ENCODE measurements around the gene PFDN5. TPM values are rescaled to one million over a fixed set of nuclear protein-coding genes. Genes with fewer than 3 reads are reported as not detected.

Gene PFDN5
- total RNA-seq, result 100 to 1,000 TPM; 292 to 307 TPM

GRCh38 chr12:53295070-53295890, at the start of gene PFDN5:
PFDN5 (plus strand) TSS chr12:53295542; CDS start chr12:53295568, 26 bp downstream.
- Mint-ChIP-seq H3K9me3 (ENCODE audit: insufficient read depth) (no peaks in the 10 kb centered on the region), H3K4me1 (ENCODE audit: low read depth) (peaks cover 40% of the 10 kb centered on the region), H3K27me3 (ENCODE audit: low read depth) (no peaks in the 10 kb centered on the region), H3K36me3 (ENCODE audit: low read depth) (peaks cover 75% of the 10 kb centered on the region), H3K27ac (peak within 1 kb of the TSS; percentile 92), H3K4me3 (peak within 1 kb of the TSS; percentile 97)
- ChIA-PET CTCF (interaction anchor here (0.7 to 13.8 kb wide), 8 partner anchors 26 to 230 kb away, joined by 3 to 204 read pairs (median 10); partner anchors contain the start of genes AAAS, ESPL1 and ITGB7), POLR2A (interaction anchor here (0.6 to 2.6 kb wide), 17 partner anchors 9 to 621 kb away, joined by 3 to 24 read pairs (median 3); partner anchors contain the start of genes AAAS, ESPL1 and TARBP2)
- ATAC-seq (peak; percentile 88), DNase-seq (peak; percentile 93)

GRCh38 chr12:53251477-53252348, 43.6 kb upstream of the PFDN5 start:
- Mint-ChIP-seq H3K27me3 (ENCODE audit: low read depth) (peaks cover 3% of the 10 kb centered on the region), H3K4me1 (ENCODE audit: low read depth) (peaks cover 54% of the 10 kb centered on the region), H3K4me3 (peak overlapping the region; percentile 99), H3K36me3 (ENCODE audit: low read depth) (peaks cover 26% of the 10 kb centered on the region), H3K27ac (peak overlapping the region; percentile 94), H3K9me3 (ENCODE audit: insufficient read depth) (no peaks in the 10 kb centered on the region)
- ATAC-seq (peak; percentile 87), DNase-seq (peak; percentile 74)
- ChIA-PET CTCF (interaction anchor here (0.6 to 8.7 kb wide), 20 partner anchors 8 to 206 kb away, joined by 3 to 188 read pairs (median 5); partner anchors contain the start of genes AAAS, ESPL1 and ITGB7), POLR2A (interaction anchor here (0.7 to 2.9 kb wide), 9 partner anchors 16 to 51 kb away, joined by 3 to 18 read pairs (median 4); partner anchors contain the start of gene ESPL1)

- no peaks in the 10 kb centered on the region for H3K27me3 Mint-ChIP-seq (ENCODE audit: low read depth)
- no peaks in the 10 kb centered on the region for H3K9me3 Mint-ChIP-seq (ENCODE audit: insufficient read depth)
- peak overlapping the region; percentile 99 for H3K4me3 Mint-ChIP-seq
- peaks cover 26% of the 10 kb centered on the region for H3K36me3 Mint-ChIP-seq (ENCODE audit: low read depth)
- H3K27ac Mint-ChIP-seq, result peak overlapping the region; percentile 94
- ATAC-seq, result peak; percentile 4
- H3K4me1 Mint-ChIP-seq (ENCODE audit: low read depth), result peaks cover 52% of the 10 kb centered on the region
- no peak for DNase-seq
- ChIA-PET POLR2A (interaction anchor here (0.7 to 2.9 kb wide), 6 partner anchors 15 to 51 kb away, joined by 3 to 18 read pairs (median 4); partner anchors contain the start of genes ESPL1 and PFDN5), CTCF (interaction anchor here (0.7 to 8.7 kb wide), 8 partner anchors 9 to 94 kb away, joined by 3 to 188 read pairs (median 7); partner anchors contain the start of genes AAAS, CSAD, ESPL1 and ITGB7)
Measured at GRCh38 chr12:53252349-53252916, 42.9 kb upstream of the PFDN5 start.

GRCh38 chr12:53253298-53253697, 42.0 kb upstream of the PFDN5 start:
- DNase-seq, result no peak
- Mint-ChIP-seq H3K4me3 (peak overlapping the region; percentile 99), H3K27me3 (ENCODE audit: low read depth) (no peaks in the 10 kb centered on the region), H3K27ac (peak overlapping the region; percentile 94), H3K9me3 (ENCODE audit: insufficient read depth) (no peaks in the 10 kb centered on the region), H3K4me1 (ENCODE audit: low read depth) (peaks cover 55% of the 10 kb centered on the region), H3K36me3 (ENCODE audit: low read depth) (peaks cover 28% of the 10 kb centered on the region)
- POLR2A ChIA-PET, result interaction anchor here (0.7 to 2.9 kb wide), 4 partner anchors 14 to 42 kb away, joined by 3 to 18 read pairs (median 4); partner anchors contain the start of genes ESPL1 and PFDN5
- ATAC-seq, result no peak
- CTCF ChIA-PET, result interaction anchor here (1.3 to 8.7 kb wide), 6 partner anchors 14 to 94 kb away, joined by 3 to 188 read pairs (median 8); partner anchors contain the start of genes AAAS, CSAD, ESPL1 and ITGB7

GRCh38 chr12:53254816-53255545, 40.4 kb upstream of the PFDN5 start:
- Mint-ChIP-seq H3K9me3 (ENCODE audit: insufficient read depth) (no peaks in the 10 kb centered on the region), H3K27me3 (ENCODE audit: low read depth) (no peaks in the 10 kb centered on the region), H3K4me3 (no peak overlapping the region), H3K36me3 (ENCODE audit: low read depth) (peaks cover 28% of the 10 kb centered on the region), H3K27ac (peak overlapping the region; percentile 72), H3K4me1 (ENCODE audit: low read depth) (peaks cover 64% of the 10 kb centered on the region)
- DNase-seq (no peak), ATAC-seq (no peak)
- ChIA-PET CTCF (interaction anchor here (0.9 to 8.7 kb wide), 6 partner anchors 12 to 90 kb away, joined by 3 to 188 read pairs (median 4); partner anchors contain the start of genes ESPL1 and ITGB7), POLR2A (interaction anchor here (2.9 kb wide), 1 partner anchor 13 kb away, joined by 18 read pairs; the partner anchor contains the start of gene ESPL1)

GRCh38 chr12:53255996-53256395, 39.3 kb upstream of the PFDN5 start:
- POLR2A ChIA-PET, result interaction anchor here (1.2 kb wide), 2 partner anchors 21 to 75 kb away, joined by 3 read pairs; partner anchors contain the start of gene CSAD
- no peaks in the 10 kb centered on the region for H3K27me3 Mint-ChIP-seq (ENCODE audit: low read depth)
- ATAC-seq (no peak), DNase-seq (no peak)
- no peaks in the 10 kb centered on the region for H3K9me3 Mint-ChIP-seq (ENCODE audit: insufficient read depth)
- H3K36me3 Mint-ChIP-seq (ENCODE audit: low read depth), result peaks cover 28% of the 10 kb centered on the region
- H3K27ac Mint-ChIP-seq, result peak overlapping the region; percentile 72
- CTCF ChIA-PET, result interaction anchor here (1.2 to 8.7 kb wide), 3 partner anchors 11 to 75 kb away, joined by 3 to 188 read pairs (median 69); partner anchors contain the start of genes CSAD, ESPL1, ITGB7 and ZNF740
- H3K4me3 Mint-ChIP-seq, result no peak overlapping the region
- peaks cover 60% of the 10 kb centered on the region for H3K4me1 Mint-ChIP-seq (ENCODE audit: low read depth)

GRCh38 chr12:53258541-53259539, 36.5 kb upstream of the PFDN5 start:
- Mint-ChIP-seq H3K27ac (no peak overlapping the region), H3K9me3 (ENCODE audit: insufficient read depth) (no peaks in the 10 kb centered on the region), H3K4me1 (ENCODE audit: low read depth) (peaks cover 40% of the 10 kb centered on the region), H3K36me3 (ENCODE audit: low read depth) (peaks cover 11% of the 10 kb centered on the region), H3K4me3 (no peak overlapping the region), H3K27me3 (ENCODE audit: low read depth) (no peaks in the 10 kb centered on the region)
- CTCF ChIA-PET, result interaction anchor here (0.8 to 8.7 kb wide), 4 partner anchors 9 to 193 kb away, joined by 3 to 188 read pairs (median 6); partner anchors contain the start of genes ESPL1 and ITGB7
- ATAC-seq (no peak), DNase-seq (no peak)
- POLR2A ChIA-PET, result interaction anchor here (0.6 kb wide), 1 partner anchor 20 kb away, joined by 3 read pairs; no protein-coding TSS in a partner anchor

GRCh38 chr12:53259891-53260290, 35.5 kb upstream of the PFDN5 start:
- DNase-seq, result no peak
- CTCF ChIA-PET, result interaction anchor here (2.5 kb wide), 1 partner anchor 28 kb away, joined by 7 read pairs; no protein-coding TSS in a partner anchor
- POLR2A ChIA-PET, result no interaction called here
- H3K27me3 Mint-ChIP-seq (ENCODE audit: low read depth), result no peaks in the 10 kb centered on the region
- no peaks in the 10 kb centered on the region for H3K9me3 Mint-ChIP-seq (ENCODE audit: insufficient read depth)
- no peak for ATAC-seq
- no peak overlapping the region for H3K4me3 Mint-ChIP-seq
- peaks cover 6% of the 10 kb centered on the region for H3K36me3 Mint-ChIP-seq (ENCODE audit: low read depth)
- peaks cover 31% of the 10 kb centered on the region for H3K4me1 Mint-ChIP-seq (ENCODE audit: low read depth)
- H3K27ac Mint-ChIP-seq, result no peak overlapping the region

GRCh38 chr12:53265783-53266182, 29.6 kb upstream of the PFDN5 start:
- Mint-ChIP-seq H3K36me3 (ENCODE audit: low read depth) (peaks cover 27% of the 10 kb centered on the region), H3K4me3 (no peak overlapping the region), H3K27me3 (ENCODE audit: low read depth) (no peaks in the 10 kb centered on the region), H3K9me3 (ENCODE audit: insufficient read depth) (no peaks in the 10 kb centered on the region), H3K27ac (no peak overlapping the region), H3K4me1 (ENCODE audit: low read depth) (peaks cover 34% of the 10 kb centered on the region)
- DNase-seq (no peak), ATAC-seq (no peak)
- ChIA-PET POLR2A (interaction anchor here (0.6 to 7.3 kb wide), 6 partner anchors 13 to 57 kb away, joined by 3 to 88 read pairs (median 9); partner anchors contain the start of genes AAAS and MYG1), CTCF (interaction anchor here (2.0 to 10.0 kb wide), 4 partner anchors 11 to 106 kb away, joined by 5 to 401 read pairs (median 60); partner anchors contain the start of gene AAAS)

Measured in activated CD8-positive, alpha-beta T cell treated with anti-CD3 and anti-CD28 coated beads, Interleukin-2, amount 10 ng/mL, durations not matched to agents 7 days and 5 days (primary cell).